GM21360 (cell line): ENCODE results near the gene MAMLD1.

ENCODE experiments used
- ATAC-seq: cut with Tn5 transposase; IDR thresholded peaks from one replicate; pipeline ENCODE4 v1.9.1; 2021; ENCODE audit warnings: mild to moderate bottlenecking, moderate library complexity; ENCODE audit not compliant: unreplicated experiment

The MAMLD1 gene

GRCh38 chrX:150558424-150558823, 195.3 kb downstream of the MAMLD1 start:
- ATAC-seq: no peak
